Gastrocnemius medialis (tissue), 4 donors: ENCODE measurements around the gene SUPT5H. TPM values are rescaled to one million over a fixed set of nuclear protein-coding genes. Genes with fewer than 3 reads are reported as not detected.

Experiments used
- ATAC-seq, 2 donors: fragments of 150-250 bp; one replicate each; pipeline ENCODE4 v1.9.1; 2016
- DNase-seq, 2 donors: peaks; one replicate each; pipeline ENCODE4 v3.0.0-alpha.2; 2019
- H3K27ac ChIP-seq, 4 donors: fragments of 200-600 bp; sonication (generic); 1 replicate in 1 of 4; 2 replicates in 3 of 4; pipeline ENCODE4 v1.5.1; 2016 to 2018; ENCODE audit warnings: mild to moderate bottlenecking in 2 of 4, moderate library complexity in 1 of 4
- H3K27me3 ChIP-seq, 3 donors: fragments of 200-600 bp; sonication (generic) in 2 of 3; 1 replicate in 1 of 3; 2 replicates in 2 of 3; pipeline versions ENCODE4 v1.5.1 to v1.6.0; 2016 to 2019; ENCODE audit warnings: mild to moderate bottlenecking in 1 of 3, moderate library complexity in 1 of 3
- H3K36me3 ChIP-seq, 2 donors: fragments of 200-600 bp; sonication (generic) in 1 of 2; one replicate each; pipeline ENCODE4 v1.5.1; 2017 to 2018
- H3K4me1 ChIP-seq, 2 donors: fragments of 200-600 bp; sonication (generic) in 1 of 2; one replicate each; pipeline ENCODE4 v1.5.1; 2016 to 2017; ENCODE audit warnings: mild to moderate bottlenecking in 2 of 2
- H3K4me3 ChIP-seq, 4 donors: fragments of 200-600 bp; sonication (generic) in 3 of 4; 1 replicate in 1 of 4; 2 replicates in 3 of 4; pipeline ENCODE4 v1.5.1; 2016 to 2019; ENCODE audit warnings: mild to moderate bottlenecking in 2 of 4
- H3K9me3 ChIP-seq, 3 donors: fragments of 200-600 bp; sonication (generic) in 2 of 3; 1 replicate in 1 of 3; 2 replicates in 2 of 3; pipeline ENCODE4 v1.5.1; 2016 to 2019
- CTCF ChIP-seq, 5 experiments: fragments of 450-650 bp in 3 of 5; fragments of 200-600 bp in 2 of 5; sonication (generic) in 2 of 5; IDR thresholded peaks in 4 of 5; conservative IDR thresholded peaks in 1 of 5; 1 replicate in 4 of 5; 2 replicates in 1 of 5; pipeline ENCODE4 v1.5.1; 2016 to 2019; ENCODE audit warnings: antibody characterized with exemption in 5 of 5, mild to moderate bottlenecking in 3 of 5, moderate library complexity in 3 of 5
- POLR2A ChIP-seq, 2 donors: fragments of 450-650 bp; IDR thresholded peaks; one replicate each; pipeline ENCODE4 v1.6.1; 2017; ENCODE audit warnings: antibody characterized with exemption in 2 of 2, mild to moderate bottlenecking in 2 of 2, moderate library complexity in 2 of 2
- in situ Hi-C, 4 donors: fragments of 200-750 bp; cut with MboI; loops; one replicate each; pipeline versions ENCODE4 v1.15.0 to v1.8.0; 2017; ENCODE audit warnings: low sequenced_read_pairs in 4 of 4
- intact Hi-C: fragments of 100-400 bp; cut with DNase I; formaldehyde crosslinking; loops from one replicate; pipeline ENCODE4 v1.15.1; 2023; ENCODE audit warnings: low total_unique reads
- total RNA-seq, 4 donors: library from RNA; depleted of rRNA; stranded (reverse); fragments of >200 nt; gene quantifications; one replicate each; pipeline versions ENCODE4 v1.1.0 to v1.2.3, GENCODE V29; 2016

SUPT5H gene
- total RNA-seq, 4 donors from 2014 or later = 60.7 to 148 (median 108) TPM

GRCh38 chr19:39469567-39469966 lies 24.2 kb downstream of the SUPT5H start:
- Histone ChIP-seq H3K27me3 (no peaks in the 10 kb centered on the region), H3K9me3 (no peaks in the 10 kb centered on the region), H3K36me3 (peaks cover 5 to 100% of the 10 kb centered on the region in 2 donors), H3K4me3 (no peak overlapping the region), H3K4me1 (no peaks in the 10 kb centered on the region), H3K27ac (no peak overlapping the region)
- intact Hi-C loops = no loop called here
- DNase-seq (no peak), ATAC-seq (no peak)
- TF ChIP-seq POLR2A (IDR thresholded peaks at IDR 0.05) = no peak
- TF ChIP-seq CTCF (IDR thresholded peaks at IDR 0.05 in 4 of 5, conservative IDR thresholded peaks at IDR 0.05 in 1 of 5) = no peak
- in situ Hi-C loops = no loop called here

- Histone ChIP-seq H3K4me1 (no peaks in the 10 kb centered on the region), H3K27me3 (no peaks in the 10 kb centered on the region), H3K27ac (no peak overlapping the region), H3K4me3 (no peak overlapping the region), H3K9me3 (no peaks in the 10 kb centered on the region), H3K36me3 (peaks cover 0 to 97% of the 10 kb centered on the region in 2 donors)
- in situ Hi-C loops = no loop called here
- ATAC-seq (no peak), DNase-seq (no peak)
- TF ChIP-seq CTCF (IDR thresholded peaks at IDR 0.05 in 4 of 5, conservative IDR thresholded peaks at IDR 0.05 in 1 of 5) (no peak), POLR2A (IDR thresholded peaks at IDR 0.05) (no peak)
- intact Hi-C loops = no loop called here
These were observed 25.4 kb downstream of the SUPT5H start for GRCh38 chr19:39470724-39471339.

GRCh38 chr19:39471756-39472536 lies 26.6 kb downstream of the SUPT5H start:
- no peak overlapping the region for H3K27ac ChIP-seq
- in situ Hi-C loops (no loop called here), intact Hi-C loops (no loop called here)
- TF ChIP-seq POLR2A (IDR thresholded peaks at IDR 0.05) (no peak), CTCF (IDR thresholded peaks at IDR 0.05 in 4 of 5, conservative IDR thresholded peaks at IDR 0.05 in 1 of 5) (no peak)
- ATAC-seq (no peak), DNase-seq (no peak)
- H3K4me3 ChIP-seq = no peak overlapping the region
- no peaks in the 10 kb centered on the region for H3K9me3 ChIP-seq
- H3K27me3 ChIP-seq = no peaks in the 10 kb centered on the region
- no peaks in the 10 kb centered on the region for H3K4me1 ChIP-seq
- H3K36me3 ChIP-seq = peaks cover 0 to 91% of the 10 kb centered on the region in 2 donors

GRCh38 chr19:39472746-39473442 lies 27.5 kb downstream of the SUPT5H start:
- no peak for DNase-seq
- intact Hi-C loops (no loop called here), in situ Hi-C loops (no loop called here)
- Histone ChIP-seq H3K27me3 (no peaks in the 10 kb centered on the region), H3K4me3 (no peak overlapping the region), H3K36me3 (peaks cover 0 to 81% of the 10 kb centered on the region in 2 donors), H3K9me3 (no peaks in the 10 kb centered on the region), H3K27ac (no peak overlapping the region), H3K4me1 (no peaks in the 10 kb centered on the region)
- ATAC-seq = no peak
- TF ChIP-seq CTCF (IDR thresholded peaks at IDR 0.05 in 4 of 5, conservative IDR thresholded peaks at IDR 0.05 in 1 of 5) (no peak), POLR2A (IDR thresholded peaks at IDR 0.05) (no peak)
